NCI-H524 treated with DMSO at 0.1 percent for 48 hours (cell line): Measurements from ENCODE around the gene MRPL17.

ENCODE experiments used
- DNase-seq: peaks from one replicate; lab custom pipeline; 2025; lab: John Stamatoyannopoulos, UW

Gene MRPL17

GRCh38 chr11:6682591-6682935, 577 bp downstream of the MRPL17 start:
- no peak for DNase-seq

GRCh38 chr11:6681949-6682348, 1.2 kb downstream of the MRPL17 start:
- DNase-seq: no peak

- DNase-seq: no peak
These were observed 1.6 kb downstream of the MRPL17 start for GRCh38 chr11:6681505-6681904.

- no peak for DNase-seq
These were observed 6.1 kb downstream of the MRPL17 start for GRCh38 chr11:6677018-6677417.

GRCh38 chr11:6674862-6675261, 8.3 kb downstream of the MRPL17 start:
- DNase-seq: no peak

GRCh38 chr11:6674219-6674597, 8.9 kb downstream of the MRPL17 start:
- DNase-seq: no peak

GRCh38 chr11:6673523-6674218, 9.5 kb downstream of the MRPL17 start:
- no peak for DNase-seq

GRCh38 chr11:6671991-6672390, 11.1 kb downstream of the MRPL17 start:
- no peak for DNase-seq

- DNase-seq: no peak
These were observed 12.8 kb downstream of the MRPL17 start for GRCh38 chr11:6670202-6670830.

- no peak for DNase-seq
These were observed 15.3 kb downstream of the MRPL17 start for GRCh38 chr11:6667733-6668374.

GRCh38 chr11:6666302-6667183, 16.6 kb downstream of the MRPL17 start:
- no peak for DNase-seq

- no peak for DNase-seq
These were observed 18.6 kb downstream of the MRPL17 start for GRCh38 chr11:6664551-6664950.

- no peak for DNase-seq
These were observed 19.2 kb downstream of the MRPL17 start for GRCh38 chr11:6663794-6664469.

GRCh38 chr11:6660712-6661111, 22.4 kb downstream of the MRPL17 start:
- no peak for DNase-seq

GRCh38 chr11:6658647-6659046, 24.5 kb downstream of the MRPL17 start:
- no peak for DNase-seq

GRCh38 chr11:6657346-6657745, 25.8 kb downstream of the MRPL17 start:
- DNase-seq: no peak

- DNase-seq: no peak
These were observed 26.2 kb downstream of the MRPL17 start for GRCh38 chr11:6656936-6657335.

- DNase-seq: no peak
These were observed 26.6 kb downstream of the MRPL17 start for GRCh38 chr11:6656584-6656915.

GRCh38 chr11:6655790-6656583, 27.2 kb downstream of the MRPL17 start, which contains the start of gene DCHS1:
Gene DCHS1, minus strand, starts transcription at chr11:6655809. Its CDS starts 14,196 bp downstream, at chr11:6641613.
- no peak for DNase-seq

- no peak for DNase-seq
These were observed 27.9 kb downstream of the MRPL17 start for GRCh38 chr11:6655020-6655789.
